Fibroblast of villous mesenchyme (primary cell): Measurements from ENCODE around the gene FAR1. TPM values are rescaled to one million over a fixed set of nuclear protein-coding genes. Genes with fewer than 3 reads are reported as not detected.
"Not testable (repeated sequence)": the region's sequence is repeated elsewhere in the genome, so short reads cannot be mapped to it uniquely, and the experiment has no call there.

Experiments
- DNase-seq: peaks from one replicate; pipeline ENCODE4 v3.0.0-alpha.2; 2010; ENCODE audit warnings: low read depth
- H3K4me3 ChIP-seq: 2 replicates; pipeline ENCODE4 v1.5.1; 2011; ENCODE audit warnings: low read depth, mild to moderate bottlenecking, low read length
- CTCF ChIP-seq: IDR thresholded peaks from 2 replicates; pipeline ENCODE4 v1.5.1; 2012; ENCODE audit warnings: low read depth, mild to moderate bottlenecking, low read length; ENCODE audit not compliant: insufficient read depth
- total RNA-seq: library from RNA; depleted of rRNA; stranded (reverse); fragments of >200 nt; gene quantifications from 2 replicates; pipeline ENCODE4 v1.2.3, GENCODE V29; 2012

The FAR1 gene
- total RNA-seq, 1 donor = 58.3 TPM

DNA sequence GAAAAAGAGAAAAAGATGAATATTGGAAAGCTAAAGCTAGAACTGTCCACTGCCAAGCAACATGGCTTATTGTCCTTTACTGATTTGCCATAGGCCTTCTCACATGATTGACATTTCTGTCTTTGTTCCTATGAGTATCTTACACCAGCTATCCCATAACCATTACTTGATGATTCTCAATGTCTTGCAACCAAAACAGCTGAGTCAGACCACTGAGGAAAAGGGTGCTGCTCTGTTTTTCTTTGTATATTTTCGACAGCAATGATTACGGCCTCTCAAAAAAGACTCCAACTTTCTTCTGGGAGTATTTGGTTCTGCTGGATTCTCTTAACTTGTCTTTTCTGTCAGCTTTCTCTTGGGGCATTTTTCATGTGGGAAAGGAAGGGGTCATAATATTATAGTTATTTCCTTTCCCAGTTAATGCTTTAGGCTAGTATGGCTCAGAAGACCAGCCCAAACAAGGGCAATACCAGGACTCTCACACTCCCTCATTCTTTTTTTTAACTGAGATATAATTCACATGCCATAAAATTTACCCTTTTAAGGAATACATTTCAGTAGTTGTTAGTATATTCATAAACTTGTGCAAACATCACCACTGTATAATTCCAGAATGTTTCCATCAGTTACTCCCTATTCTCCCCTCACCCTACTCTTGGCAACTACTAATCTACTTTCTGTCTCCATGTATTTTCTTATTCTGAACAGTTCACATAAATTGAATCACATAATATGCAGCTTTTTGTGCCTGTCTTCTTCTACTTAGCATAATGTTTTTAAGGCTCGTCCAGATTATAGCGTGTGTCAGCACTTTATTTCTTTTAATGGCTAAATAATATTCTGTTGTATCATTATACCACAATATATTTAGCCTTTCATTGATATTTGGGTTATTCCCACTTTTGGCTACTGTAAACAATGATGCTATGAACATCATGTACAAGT, 31.1 kb upstream of the FAR1 start:
- no peak overlapping the region for H3K4me3 ChIP-seq
- TF ChIP-seq CTCF = no peak
- DNase-seq = no peak

DNA sequence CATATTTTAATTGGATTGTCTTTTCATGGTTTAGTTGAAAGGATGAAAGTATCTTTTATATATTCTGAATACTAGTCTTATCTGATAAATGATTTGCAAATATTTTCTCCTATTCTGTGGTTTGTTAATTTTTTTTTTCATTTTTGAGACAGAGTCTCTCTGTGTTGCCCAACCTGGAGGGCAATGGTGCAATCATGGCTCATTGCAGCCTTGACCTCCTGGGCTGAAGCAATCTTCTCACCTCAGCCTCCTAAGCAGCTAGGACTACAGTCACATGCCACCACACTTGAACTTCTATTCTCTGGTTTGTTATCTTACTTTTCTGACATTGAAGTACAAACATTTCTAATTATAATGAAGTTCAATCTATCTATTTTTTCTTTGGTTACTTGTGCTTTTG, 30.0 kb upstream of the FAR1 start:
- DNase-seq = peak; percentile 1
- TF ChIP-seq CTCF = no peak
- H3K4me3 ChIP-seq = no peak overlapping the region

DNA sequence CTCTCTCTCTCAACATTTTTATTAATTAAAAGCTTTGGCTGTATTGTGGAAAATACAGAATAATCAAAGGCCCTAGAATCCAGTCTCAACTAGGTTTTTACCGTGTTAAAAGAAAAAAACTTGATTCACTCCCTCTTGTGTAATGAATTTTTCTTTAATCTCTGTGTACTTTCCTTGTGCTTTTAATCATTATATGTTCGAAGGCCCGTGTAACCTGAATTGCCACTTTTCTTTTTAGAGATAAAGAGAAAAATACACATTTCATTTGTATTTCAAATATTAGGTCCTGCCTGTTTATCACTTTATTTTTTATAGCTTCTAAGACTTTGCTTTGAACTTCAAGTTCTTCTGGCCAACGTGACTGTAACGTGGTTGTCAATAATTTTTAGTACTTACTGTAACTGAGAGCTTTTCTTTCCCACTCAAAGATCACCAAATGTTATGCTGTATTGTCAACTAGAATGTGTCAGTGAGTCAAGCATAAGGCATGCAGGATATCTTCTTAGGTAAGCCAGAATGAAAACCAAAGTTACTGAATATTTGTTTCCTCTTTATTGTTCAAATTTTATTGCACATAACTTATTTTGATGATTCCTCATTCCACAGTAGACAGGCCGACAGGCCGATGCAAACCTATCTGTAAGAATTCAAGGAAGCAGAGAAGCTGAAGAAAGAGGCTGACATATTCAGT, 23.3 kb upstream of the FAR1 start:
- no peak for TF ChIP-seq CTCF
- DNase-seq = no peak
- no peak overlapping the region for H3K4me3 ChIP-seq

DNA sequence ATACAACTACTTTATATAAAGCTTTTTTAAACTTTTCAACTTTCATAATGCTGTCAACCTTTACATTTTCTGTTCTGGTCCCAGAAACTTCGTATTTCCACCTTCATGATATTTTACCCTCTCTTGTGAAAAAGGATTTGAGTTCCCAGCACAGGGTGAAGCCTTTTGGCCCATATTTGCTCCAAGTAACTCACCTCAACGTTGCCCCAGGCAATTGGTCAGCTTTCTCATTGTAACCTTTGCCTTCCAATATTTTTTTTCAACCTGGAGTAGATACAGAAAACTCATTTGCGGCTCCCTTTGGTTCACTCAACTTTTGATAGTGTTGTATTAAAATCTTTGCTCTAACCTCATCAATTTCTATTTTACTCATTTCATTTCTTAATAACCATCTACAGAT, 21.1 kb upstream of the FAR1 start:
- no peak for TF ChIP-seq CTCF
- H3K4me3 ChIP-seq = no peak overlapping the region
- no peak for DNase-seq

- DNase-seq = no peak
- no peak overlapping the region for H3K4me3 ChIP-seq
- TF ChIP-seq CTCF = no peak
These were observed 18.8 kb upstream of the FAR1 start for GRCh38 chr11:13649619-13650018.

DNA sequence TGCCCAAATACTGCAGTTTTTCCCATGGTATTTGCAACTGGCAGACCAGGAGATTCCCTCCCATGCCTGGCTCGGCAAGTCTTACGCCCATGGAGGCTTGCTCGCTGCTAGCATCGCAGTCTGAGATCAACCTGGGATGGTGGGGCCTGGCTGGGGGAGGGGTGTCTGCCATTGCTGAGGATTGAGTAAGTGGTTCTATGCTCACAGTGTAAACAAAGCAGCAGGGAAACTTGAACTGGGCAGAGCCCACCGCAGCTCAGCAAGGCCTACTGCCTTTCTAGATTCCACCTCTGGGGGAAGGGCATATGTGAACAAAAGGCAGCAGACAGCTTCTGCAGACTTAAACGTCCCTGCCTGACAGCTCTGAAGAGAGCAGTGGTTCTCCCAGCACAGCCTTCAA, 17.0 kb upstream of the FAR1 start:
- DNase-seq, H3K4me3 ChIP-seq: not testable (repeated sequence)

DNA sequence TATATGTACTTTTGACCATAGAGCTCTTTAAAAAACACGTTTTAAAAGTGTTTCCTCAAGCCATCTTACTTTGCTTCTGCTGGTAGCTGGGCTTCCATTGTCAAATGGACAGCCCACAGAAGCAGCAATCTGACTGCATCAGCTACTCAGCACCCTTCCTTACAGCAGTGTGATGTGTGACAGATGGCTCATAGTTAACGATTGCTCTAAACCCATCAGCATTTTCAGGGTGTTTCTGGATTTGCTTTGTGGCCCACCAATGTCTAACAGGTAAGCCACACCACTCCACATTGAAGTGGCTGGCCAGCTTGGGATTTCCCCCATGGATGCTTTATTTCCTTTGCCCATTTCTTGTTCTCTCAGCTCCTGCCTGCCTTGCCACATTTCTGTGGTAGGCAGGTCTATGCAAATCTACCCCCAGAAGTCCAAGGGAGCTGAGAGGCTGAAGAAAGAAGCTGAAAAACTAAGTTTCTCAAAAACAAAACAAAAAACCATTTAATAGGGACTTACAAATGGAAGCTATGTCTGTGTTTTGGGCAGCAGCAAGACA, 7.3 kb upstream of the FAR1 start:
- no peak for TF ChIP-seq CTCF

More for the DNA sequence above, 7.3 kb upstream of the FAR1 start:
- H3K4me3 ChIP-seq = no peak overlapping the region
- DNase-seq = no peak
